Activated T-cell treated with anti-CD3 and anti-CD28 coated beads, Interleukin-2, amount 50 U/mL, for 24 hours (primary cell): ENCODE data around the gene RCL1.
"Not testable (repeated sequence)": the region's sequence is repeated elsewhere in the genome, so short reads cannot be mapped to it uniquely, and the experiment has no call there.

ENCODE experiments used
- DNase-seq: peaks from one replicate; pipeline ENCODE4 v3.0.0-alpha.2; 2020
- H3K27ac Mint-ChIP-seq: 2 replicates; pipeline ENCODE4 v1.8.0; 2020; ENCODE audit warnings: mild to moderate bottlenecking, mixed read lengths
- H3K27me3 Mint-ChIP-seq: 2 replicates; pipeline ENCODE4 v1.8.0; 2020; ENCODE audit warnings: mixed read lengths
- H3K36me3 Mint-ChIP-seq: 2 replicates; pipeline ENCODE4 v1.8.0; 2020; ENCODE audit warnings: low read depth, mixed read lengths
- H3K4me1 Mint-ChIP-seq: 2 replicates; pipeline ENCODE4 v1.8.0; 2020; ENCODE audit warnings: low read depth, mixed read lengths
- H3K4me3 Mint-ChIP-seq: 2 replicates; pipeline ENCODE4 v1.8.0; 2020; ENCODE audit warnings: mild to moderate bottlenecking, moderate library complexity, mixed read lengths
- H3K9me3 Mint-ChIP-seq: 2 replicates; pipeline ENCODE4 v1.8.0; 2020; ENCODE audit warnings: mixed read lengths

Gene RCL1

GRCh38 chr9:4768681-4769080, 24.1 kb upstream of the RCL1 start:
- Mint-ChIP-seq H3K36me3 (no peaks in the 10 kb centered on the region), H3K4me3 (no peak overlapping the region), H3K27me3 (no peaks in the 10 kb centered on the region), H3K27ac (no peak overlapping the region), H3K9me3 (peaks cover 3% of the 10 kb centered on the region), H3K4me1 (peaks cover 7% of the 10 kb centered on the region)
- DNase-seq = no peak

DNA sequence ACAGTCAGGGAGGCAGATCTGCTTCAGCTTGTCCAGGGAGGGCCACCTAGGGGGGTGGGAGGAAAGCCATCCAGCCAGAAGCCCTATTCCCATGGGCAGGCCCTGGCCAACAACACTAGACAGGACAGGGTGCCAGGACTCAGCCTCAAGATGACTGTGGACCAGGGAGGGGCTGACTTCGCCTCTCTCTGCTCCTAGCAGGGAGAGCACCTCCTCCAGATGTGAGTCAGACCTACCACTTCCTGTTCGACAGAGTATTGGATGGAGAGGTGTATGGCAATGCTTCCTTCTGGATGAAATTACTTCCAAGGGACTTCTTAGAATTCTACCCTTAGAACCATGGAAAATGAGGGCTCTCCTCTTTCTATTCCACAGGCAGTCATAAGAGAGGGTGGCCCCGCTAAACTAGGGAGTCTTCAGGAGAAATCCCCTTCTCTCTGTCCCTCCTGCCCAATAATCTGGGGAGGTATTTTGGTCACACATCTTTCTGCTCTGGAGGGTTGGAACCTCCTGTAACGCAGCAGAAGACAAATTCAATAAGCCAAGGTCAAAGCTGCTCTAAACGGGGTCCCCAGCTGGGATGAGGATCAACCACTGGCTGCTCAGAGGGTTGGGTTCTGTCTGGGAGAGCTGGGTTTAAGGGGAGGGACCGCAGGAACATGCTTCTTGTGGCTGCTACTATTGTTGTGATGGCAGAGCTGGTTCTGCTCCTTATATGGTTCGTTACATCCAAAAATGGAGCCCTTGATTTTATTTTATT, 23.2 kb upstream of the RCL1 start:
- peaks cover 7% of the 10 kb centered on the region for H3K4me1 Mint-ChIP-seq

GRCh38 chr9:4771788-4772187, 21.0 kb upstream of the RCL1 start:
- Mint-ChIP-seq H3K4me3 (no peak overlapping the region), H3K36me3 (no peaks in the 10 kb centered on the region), H3K27me3 (peaks cover 3% of the 10 kb centered on the region), H3K27ac (no peak overlapping the region), H3K4me1 (peaks cover 7% of the 10 kb centered on the region), H3K9me3 (peaks cover 3% of the 10 kb centered on the region)
- no peak for DNase-seq

More for the DNA sequence above, 23.2 kb upstream of the RCL1 start:
- H3K36me3 Mint-ChIP-seq = no peaks in the 10 kb centered on the region
- H3K27me3 Mint-ChIP-seq = no peaks in the 10 kb centered on the region
- H3K9me3 Mint-ChIP-seq = peaks cover 3% of the 10 kb centered on the region
- no peak for DNase-seq
- H3K27ac Mint-ChIP-seq = no peak overlapping the region
- no peak overlapping the region for H3K4me3 Mint-ChIP-seq

DNA sequence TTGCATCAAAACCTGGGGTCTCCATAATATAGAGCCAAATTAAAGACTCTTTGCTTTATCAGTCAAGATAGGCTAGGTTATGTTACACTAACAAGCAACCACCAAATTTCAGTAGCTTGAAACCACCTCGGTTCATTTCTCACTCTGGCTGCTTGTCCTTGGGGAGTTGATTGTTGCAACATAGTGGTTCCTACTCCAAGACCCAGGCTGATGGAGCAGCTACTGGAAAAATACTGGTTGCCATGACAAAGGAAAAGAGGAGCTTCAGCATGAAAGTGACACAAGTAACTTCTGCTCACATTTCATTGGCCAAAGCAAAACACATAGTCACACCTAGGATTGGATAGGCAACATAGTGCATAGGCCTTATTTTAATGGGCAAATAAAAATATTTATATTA, 18.5 kb upstream of the RCL1 start:
- Mint-ChIP-seq H3K9me3 (peaks cover 3% of the 10 kb centered on the region), H3K27me3 (peaks cover 4% of the 10 kb centered on the region), H3K27ac (no peak overlapping the region), H3K4me3 (no peak overlapping the region), H3K36me3 (no peaks in the 10 kb centered on the region), H3K4me1 (peaks cover 4% of the 10 kb centered on the region)
- no peak for DNase-seq

DNA sequence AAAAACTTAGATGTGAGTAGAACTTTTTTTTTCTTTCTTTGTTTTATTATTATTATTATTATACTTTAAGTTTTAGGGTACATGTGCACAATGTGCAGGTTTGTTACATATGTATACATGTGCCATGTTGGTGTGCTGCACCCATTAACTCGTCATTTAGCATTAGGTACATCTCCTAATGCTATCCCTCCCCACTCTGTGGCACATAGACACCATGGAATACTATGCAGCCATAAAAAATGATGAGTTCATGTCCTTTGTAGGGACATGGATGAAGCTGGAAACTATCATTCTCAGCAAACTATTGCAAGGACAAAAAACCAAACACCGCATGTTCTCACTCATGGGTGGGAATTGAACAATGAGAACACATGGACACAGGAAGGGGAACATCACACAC, 17.8 kb upstream of the RCL1 start:
- H3K4me1 Mint-ChIP-seq, DNase-seq, H3K9me3 Mint-ChIP-seq, H3K27me3 Mint-ChIP-seq, H3K4me3 Mint-ChIP-seq, H3K27ac Mint-ChIP-seq, H3K36me3 Mint-ChIP-seq: not testable (repeated sequence)

DNA sequence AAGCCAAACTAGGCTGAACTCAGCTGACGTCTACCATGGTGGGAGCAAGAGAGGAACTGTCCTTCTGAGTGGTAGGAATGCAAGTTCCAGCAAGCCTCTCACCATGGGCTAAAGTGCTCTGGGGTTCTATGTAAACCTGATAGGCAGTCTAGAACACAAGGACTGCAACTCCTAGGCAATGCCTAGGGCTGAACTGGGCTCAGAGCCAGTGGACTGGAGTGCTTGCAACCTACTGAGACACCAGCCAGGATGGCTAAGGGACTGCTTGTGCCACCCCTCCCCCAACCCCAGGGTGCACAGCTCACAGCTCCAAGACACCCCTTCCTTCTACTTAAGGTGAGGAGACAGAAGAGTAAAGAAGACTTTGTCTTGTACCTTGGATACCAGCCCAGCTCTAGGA, 12.1 kb upstream of the RCL1 start:
- no peaks in the 10 kb centered on the region for H3K4me1 Mint-ChIP-seq
- no peaks in the 10 kb centered on the region for H3K36me3 Mint-ChIP-seq
- no peaks in the 10 kb centered on the region for H3K9me3 Mint-ChIP-seq
- DNase-seq = no peak
- no peak overlapping the region for H3K4me3 Mint-ChIP-seq
- peaks cover 20% of the 10 kb centered on the region for H3K27me3 Mint-ChIP-seq
- no peak overlapping the region for H3K27ac Mint-ChIP-seq

DNA sequence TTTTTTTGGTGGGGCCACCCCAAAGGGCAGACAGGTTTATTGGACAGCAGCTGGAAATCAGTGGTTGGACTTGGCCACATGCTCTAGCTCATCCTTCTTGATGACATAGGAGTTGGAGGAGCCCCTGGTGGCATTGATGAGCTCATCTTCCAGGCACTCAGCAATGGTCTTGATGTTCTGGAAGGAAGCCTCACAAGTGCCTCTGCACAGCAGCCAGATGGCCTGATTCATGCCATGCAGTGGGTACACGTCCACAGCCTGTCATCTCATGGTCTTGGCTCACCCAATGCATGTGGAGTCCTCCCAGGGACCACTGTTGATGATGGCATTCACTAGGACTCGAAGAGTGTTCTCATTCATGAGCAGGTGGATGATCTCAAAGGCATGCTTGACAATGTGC, 11.3 kb upstream of the RCL1 start:
- Mint-ChIP-seq H3K27me3 (peaks cover 20% of the 10 kb centered on the region), H3K4me1 (no peaks in the 10 kb centered on the region), H3K4me3 (no peak overlapping the region), H3K9me3 (no peaks in the 10 kb centered on the region), H3K36me3 (no peaks in the 10 kb centered on the region), H3K27ac (no peak overlapping the region)
- no peak for DNase-seq

DNA sequence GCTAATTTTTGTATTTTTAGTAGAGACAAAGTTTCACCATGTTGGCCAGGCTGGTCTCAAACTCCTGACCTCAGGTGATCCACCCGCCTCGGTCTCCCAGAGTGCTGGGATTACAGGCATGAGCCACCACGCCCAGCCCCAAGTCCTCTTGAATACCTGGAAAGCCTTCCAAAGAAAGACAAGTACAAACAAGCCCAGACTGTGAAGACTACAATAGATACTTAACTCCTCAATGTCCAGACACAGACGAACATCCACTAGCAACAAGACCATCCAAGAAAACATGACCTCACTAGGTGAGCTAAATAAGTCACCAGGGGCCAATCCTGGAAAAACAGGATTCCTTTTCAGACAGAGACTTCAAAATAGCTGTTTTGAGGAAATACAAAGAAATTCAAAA, 9.6 kb upstream of the RCL1 start:
- H3K36me3 Mint-ChIP-seq, DNase-seq, H3K27ac Mint-ChIP-seq, H3K9me3 Mint-ChIP-seq, H3K4me3 Mint-ChIP-seq: not testable (repeated sequence)
- Mint-ChIP-seq H3K27me3 (peaks cover 16% of the 10 kb centered on the region), H3K4me1 (peaks cover 11% of the 10 kb centered on the region)

DNA sequence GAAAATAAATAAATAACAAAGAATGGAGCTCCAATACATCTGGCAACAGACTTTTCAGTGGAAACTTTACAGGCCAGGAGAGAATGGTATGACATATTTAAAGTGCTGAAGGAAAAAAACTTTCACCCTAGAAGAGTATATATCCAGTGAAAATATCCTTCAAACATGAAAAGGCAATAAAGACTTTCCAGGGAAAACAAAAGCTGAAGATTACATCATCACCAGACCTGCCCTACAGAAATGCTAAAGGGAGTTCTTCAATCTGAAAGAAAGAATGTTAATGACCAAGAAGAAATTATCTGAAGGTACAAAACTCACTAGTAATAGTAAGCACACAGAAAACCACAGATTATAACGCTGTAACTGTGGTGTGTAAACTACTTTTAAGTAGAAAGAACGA, 8.3 kb upstream of the RCL1 start:
- H3K36me3 Mint-ChIP-seq = no peaks in the 10 kb centered on the region

DNA sequence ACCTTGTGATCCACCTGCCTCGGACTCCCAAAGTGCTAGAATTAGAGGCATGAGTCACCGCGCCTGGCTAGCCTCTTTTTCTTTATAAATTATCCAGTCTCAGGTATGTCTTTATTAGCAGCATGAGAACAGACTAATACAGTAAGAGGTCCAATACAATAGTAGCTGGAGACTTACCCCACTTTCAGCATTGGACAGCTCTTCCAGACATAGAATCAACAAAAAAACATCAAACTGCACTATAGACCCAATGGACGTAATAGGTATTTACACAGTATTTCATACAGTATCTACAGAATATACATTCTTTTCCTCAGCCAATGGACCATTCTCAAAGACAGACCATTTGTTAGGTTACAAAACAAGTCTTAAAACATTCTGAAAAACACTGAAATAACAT, 6.1 kb upstream of the RCL1 start:
- Mint-ChIP-seq H3K27ac (no peak overlapping the region), H3K4me3 (no peak overlapping the region), H3K4me1 (peaks cover 25% of the 10 kb centered on the region), H3K36me3 (no peaks in the 10 kb centered on the region), H3K9me3 (no peaks in the 10 kb centered on the region), H3K27me3 (peaks cover 11% of the 10 kb centered on the region)
- no peak for DNase-seq

More for the DNA sequence above, 8.3 kb upstream of the RCL1 start:
- Mint-ChIP-seq H3K27me3 (peaks cover 16% of the 10 kb centered on the region), H3K4me3 (no peak overlapping the region), H3K27ac (no peak overlapping the region), H3K9me3 (no peaks in the 10 kb centered on the region), H3K4me1 (peaks cover 14% of the 10 kb centered on the region)
- no peak for DNase-seq

DNA sequence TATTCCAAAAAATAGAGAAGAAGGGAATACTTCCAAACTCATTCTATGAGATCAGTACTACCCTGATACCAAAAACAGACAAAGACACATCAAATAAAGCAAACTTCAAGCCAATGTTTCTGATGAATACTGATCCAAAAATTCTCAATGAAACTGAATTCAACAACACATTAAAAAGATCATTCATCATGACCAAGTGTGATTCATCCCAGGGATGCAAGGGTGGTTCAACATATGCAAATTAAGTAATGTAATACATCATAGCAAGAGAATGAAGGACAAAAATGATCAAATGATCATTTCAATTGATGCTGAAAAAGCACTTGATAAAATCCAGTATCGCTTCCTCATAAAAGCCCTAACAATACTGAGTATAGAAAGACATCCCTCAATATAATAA, 4.9 kb upstream of the RCL1 start:
- peaks cover 31% of the 10 kb centered on the region for H3K4me1 Mint-ChIP-seq
- peaks cover 3% of the 10 kb centered on the region for H3K36me3 Mint-ChIP-seq
- H3K27ac Mint-ChIP-seq = no peak overlapping the region
- H3K27me3 Mint-ChIP-seq = peaks cover 4% of the 10 kb centered on the region
- no peak overlapping the region for H3K4me3 Mint-ChIP-seq
- no peaks in the 10 kb centered on the region for H3K9me3 Mint-ChIP-seq
- no peak for DNase-seq

GRCh38 chr9:4788703-4789102, 4.0 kb upstream of the RCL1 start:
- no peaks in the 10 kb centered on the region for H3K27me3 Mint-ChIP-seq
- DNase-seq = no peak
- H3K4me3 Mint-ChIP-seq = no peak overlapping the region
- no peaks in the 10 kb centered on the region for H3K9me3 Mint-ChIP-seq
- peaks cover 10% of the 10 kb centered on the region for H3K36me3 Mint-ChIP-seq
- H3K4me1 Mint-ChIP-seq = peaks cover 31% of the 10 kb centered on the region
- no peak overlapping the region for H3K27ac Mint-ChIP-seq

DNA sequence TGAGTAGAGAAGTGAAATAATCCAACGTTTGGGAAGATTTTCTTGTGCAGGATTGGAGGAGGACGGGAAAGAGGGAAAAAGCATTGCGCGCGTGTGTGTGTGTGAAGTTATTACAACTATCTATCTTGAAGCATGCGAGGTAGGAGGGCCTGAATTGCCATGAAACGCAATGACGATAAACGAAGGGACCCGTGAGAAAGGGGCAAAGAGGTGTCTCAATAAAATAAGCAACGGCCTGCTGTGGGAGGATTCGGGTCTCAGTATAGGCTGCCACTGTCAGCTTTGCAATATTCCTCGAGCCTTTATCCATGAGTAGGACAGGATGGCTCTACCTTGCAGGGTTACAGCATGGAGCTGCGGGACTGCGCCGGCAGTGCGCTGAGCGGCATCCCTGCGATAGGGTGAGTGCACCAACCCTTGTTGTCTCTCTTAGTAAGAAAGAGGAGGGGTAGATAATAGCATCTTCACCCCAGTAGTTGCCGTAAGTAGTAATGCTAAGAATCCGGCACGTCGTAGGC, 631 bp upstream of the RCL1 start:
- Mint-ChIP-seq H3K36me3 (peaks cover 39% of the 10 kb centered on the region), H3K4me1 (peaks cover 59% of the 10 kb centered on the region), H3K9me3 (peaks cover 4% of the 10 kb centered on the region), H3K27me3 (no peaks in the 10 kb centered on the region), H3K4me3 (peak overlapping the region; percentile 98), H3K27ac (peak overlapping the region; percentile 85)
- no peak for DNase-seq

DNA sequence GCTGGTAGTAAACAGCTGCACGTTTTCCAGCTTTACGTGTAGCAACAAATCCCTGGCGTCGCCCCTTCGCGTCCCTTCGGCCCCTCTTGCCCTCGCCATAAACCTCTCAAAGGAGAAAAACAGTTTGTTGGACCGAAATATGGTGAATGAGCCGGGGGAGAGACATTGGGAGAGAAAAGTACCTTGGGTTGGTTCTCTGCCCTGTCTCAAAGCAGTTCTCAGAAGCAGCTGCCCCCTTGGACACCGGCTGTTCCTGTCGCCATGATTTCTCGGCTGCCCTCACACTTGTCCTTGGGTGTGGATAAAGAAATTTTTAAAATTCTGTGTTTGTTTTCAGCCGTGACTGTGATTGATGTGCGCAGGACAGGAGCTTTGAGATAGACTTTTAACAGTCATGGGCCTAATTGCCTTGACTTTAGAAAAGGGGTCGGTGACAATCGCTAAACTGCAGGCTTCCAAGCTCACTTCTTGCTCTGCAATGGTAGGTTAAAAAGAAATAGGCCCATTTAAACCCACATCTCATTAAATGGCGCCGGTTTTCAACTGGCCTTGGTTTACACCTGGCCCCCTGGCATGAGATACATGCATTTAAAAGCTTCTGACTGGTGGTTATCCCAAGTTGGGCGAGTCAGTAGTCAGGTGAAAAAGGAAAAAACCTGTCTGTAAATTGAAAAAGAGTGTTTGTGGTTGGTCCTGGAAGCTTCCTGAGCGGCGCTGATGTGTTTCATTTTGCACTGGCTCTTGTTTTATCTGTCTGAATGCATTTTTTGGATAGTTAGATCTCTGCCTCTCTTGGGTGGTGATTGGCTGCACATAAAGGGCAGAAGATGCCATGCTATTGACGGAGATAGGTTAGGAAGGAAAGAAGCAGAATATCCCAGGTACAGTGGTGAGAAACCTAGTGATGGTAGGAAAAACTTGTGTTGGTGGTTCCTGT, 983 bp downstream of the RCL1 start:
- peak overlapping the region; percentile 97 for H3K27ac Mint-ChIP-seq
- DNase-seq = no peak
- peaks cover 41% of the 10 kb centered on the region for H3K36me3 Mint-ChIP-seq
- peaks cover 62% of the 10 kb centered on the region for H3K4me1 Mint-ChIP-seq
- no peaks in the 10 kb centered on the region for H3K27me3 Mint-ChIP-seq
- H3K9me3 Mint-ChIP-seq = peaks cover 4% of the 10 kb centered on the region
- H3K4me3 Mint-ChIP-seq = peak overlapping the region; percentile 98

DNA sequence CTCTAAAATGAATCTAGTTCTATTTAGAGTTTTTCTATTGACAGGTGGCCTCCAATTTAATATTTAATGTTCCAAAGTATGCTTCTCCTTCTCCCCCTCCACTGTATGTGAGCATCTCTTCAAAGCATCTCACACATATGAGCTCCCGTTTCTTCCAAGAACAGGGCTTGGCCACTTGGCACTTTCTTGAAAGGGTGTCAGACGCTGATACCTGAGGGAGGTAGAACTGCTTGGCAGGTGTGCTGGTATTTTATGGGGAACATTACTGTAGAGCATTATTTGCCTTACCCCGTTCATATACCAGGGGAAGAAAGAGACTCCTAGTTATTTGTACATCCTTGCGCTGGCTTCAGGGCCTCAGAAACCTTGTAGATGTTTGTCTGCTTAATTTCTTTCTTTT, 1.9 kb downstream of the RCL1 start:
- Mint-ChIP-seq H3K4me1 (peaks cover 68% of the 10 kb centered on the region), H3K27ac (no peak overlapping the region)

More for the DNA sequence above, 1.9 kb downstream of the RCL1 start:
- H3K27me3 Mint-ChIP-seq = no peaks in the 10 kb centered on the region
- H3K36me3 Mint-ChIP-seq = peaks cover 46% of the 10 kb centered on the region
- H3K4me3 Mint-ChIP-seq = peak overlapping the region; percentile 98
- H3K9me3 Mint-ChIP-seq = peaks cover 4% of the 10 kb centered on the region
- no peak for DNase-seq
